ELR (cell line): ENCODE measurements around the gene HDHD3.

ENCODE experiments used
- DNase-seq: peaks from one replicate; pipeline ENCODE4 v3.0.0-alpha.2; 2015; ENCODE audit warnings: low read depth

The HDHD3 gene

DNA sequence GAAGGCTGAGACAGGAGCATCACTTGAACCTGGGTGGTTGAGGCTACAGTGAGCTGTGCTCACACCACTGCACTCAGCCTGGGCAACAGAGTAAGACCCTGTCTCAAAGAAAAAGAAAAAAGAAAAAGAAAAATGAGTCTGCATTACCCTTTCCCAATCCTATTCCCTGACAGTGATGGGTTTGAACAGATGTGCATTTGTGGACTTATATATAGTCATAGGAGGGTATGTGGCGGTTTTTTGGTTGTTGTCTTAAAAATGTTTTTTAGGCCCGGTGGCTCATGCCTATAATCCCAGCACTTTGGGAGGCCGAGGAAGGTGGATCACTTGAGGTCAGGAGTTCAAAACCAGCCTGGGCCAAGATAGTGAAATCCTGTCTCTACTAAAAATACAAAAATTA is 13.4 kb downstream of the HDHD3 start:
- no peak for DNase-seq

DNA sequence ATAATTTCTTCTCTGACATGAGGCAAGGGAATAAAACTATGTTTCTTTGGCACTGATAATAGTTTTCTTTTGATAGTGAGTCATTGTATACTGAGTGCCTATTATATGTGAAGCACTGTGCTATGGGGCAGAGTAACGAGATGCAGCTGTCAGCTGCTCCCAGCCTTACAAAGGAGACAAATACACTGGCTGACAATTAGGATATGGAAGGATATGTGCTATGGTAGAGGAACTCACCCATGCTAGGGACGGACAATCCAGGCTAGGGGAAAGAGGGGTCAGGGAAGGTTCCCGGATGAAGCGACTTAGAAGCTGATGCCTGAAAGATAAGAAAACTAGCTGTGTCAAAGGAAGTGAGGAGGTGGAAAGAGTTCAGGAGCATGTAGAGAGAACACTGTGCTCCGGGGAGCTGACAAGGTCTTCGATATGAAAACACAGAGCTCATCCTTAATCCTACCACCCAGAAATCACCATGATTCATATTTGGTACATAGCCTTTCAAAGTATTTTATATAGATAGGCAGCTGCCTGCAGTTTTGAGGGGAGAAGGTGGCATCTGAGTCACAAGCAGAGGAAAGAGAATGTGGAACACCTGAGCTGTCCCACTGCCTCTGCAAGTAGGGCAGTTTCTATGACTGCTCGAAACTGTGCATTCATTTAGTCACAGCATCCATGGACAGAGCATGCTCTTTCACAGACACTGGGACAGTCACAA is 15.3 kb downstream of the HDHD3 start:
- no peak for DNase-seq

DNA sequence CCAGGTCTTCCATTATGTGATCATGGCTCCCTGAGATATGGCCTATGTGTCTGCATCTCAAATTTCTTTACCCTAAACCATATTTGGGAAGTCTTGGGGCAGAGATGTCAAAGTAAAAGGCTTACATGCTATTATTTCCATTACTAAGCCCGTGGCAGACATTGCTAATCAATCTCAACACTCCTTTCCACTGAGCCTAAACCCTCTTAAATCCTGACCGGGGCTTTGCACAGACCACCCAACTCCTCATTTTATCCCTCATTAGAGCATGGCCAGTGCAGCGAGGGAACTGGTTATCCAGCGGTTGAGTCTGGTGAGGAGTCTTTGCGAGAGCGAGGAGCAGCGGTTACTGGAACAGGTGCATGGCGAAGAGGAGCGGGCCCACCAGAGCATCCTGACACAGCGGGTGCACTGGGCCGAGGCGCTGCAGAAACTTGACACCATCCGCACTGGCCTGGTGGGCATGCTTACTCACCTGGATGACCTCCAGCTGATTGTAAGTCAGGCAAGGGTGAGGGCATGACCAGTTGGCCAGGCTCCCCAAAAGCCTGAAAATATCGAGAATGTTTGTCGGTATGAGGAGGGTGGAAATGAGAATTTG is 16.4 kb downstream of the HDHD3 start:
- no peak for DNase-seq

DNA sequence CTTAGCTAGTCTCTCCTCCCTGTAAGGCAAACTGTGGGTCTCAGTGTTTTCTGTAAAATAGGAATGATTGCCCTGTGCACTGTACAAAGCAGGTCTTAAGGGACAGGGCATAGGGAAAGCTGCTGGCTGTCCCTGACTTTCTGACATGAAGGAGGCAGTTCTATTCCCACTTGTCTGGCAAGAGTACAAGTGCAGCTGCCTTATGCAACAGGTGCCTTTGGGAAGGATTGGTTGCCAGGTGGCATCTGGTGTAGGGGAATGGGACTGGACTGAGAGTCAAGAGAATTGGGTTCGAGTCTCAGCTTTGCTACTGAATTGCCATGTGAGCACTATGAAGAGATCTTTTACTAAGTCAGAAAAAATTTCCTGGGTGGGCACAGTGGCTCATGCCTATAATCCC is 17.4 kb downstream of the HDHD3 start:
- DNase-seq: no peak

DNA sequence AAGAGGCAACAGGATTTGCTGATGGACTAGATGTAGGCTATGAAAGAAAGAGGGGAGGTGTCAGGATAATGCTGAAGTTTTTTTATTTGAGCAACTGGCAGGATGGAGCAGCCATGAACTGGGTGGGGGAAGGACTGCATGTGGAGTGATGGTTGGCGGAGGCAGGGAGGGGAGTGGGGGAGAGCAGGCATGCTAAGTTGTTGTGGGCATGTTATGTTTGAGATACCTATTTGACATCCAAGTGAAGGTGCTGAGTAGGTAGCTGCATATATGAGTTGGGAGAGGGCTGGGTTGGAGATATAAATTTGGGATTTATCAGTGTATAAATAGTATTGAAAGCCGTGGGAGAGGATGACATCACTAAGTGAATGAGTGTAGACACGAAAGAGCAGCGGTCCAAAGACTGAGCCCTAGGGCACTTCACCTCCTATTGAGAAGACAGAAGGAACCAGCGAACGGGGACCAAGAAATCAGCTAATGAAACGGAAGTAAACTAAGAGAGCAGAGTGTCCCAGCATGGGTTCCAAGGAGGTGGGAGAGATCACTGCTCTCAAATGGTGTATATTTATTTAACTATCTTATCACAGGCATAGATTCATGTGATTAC is 20.0 kb downstream of the HDHD3 start:
- DNase-seq: no peak

DNA sequence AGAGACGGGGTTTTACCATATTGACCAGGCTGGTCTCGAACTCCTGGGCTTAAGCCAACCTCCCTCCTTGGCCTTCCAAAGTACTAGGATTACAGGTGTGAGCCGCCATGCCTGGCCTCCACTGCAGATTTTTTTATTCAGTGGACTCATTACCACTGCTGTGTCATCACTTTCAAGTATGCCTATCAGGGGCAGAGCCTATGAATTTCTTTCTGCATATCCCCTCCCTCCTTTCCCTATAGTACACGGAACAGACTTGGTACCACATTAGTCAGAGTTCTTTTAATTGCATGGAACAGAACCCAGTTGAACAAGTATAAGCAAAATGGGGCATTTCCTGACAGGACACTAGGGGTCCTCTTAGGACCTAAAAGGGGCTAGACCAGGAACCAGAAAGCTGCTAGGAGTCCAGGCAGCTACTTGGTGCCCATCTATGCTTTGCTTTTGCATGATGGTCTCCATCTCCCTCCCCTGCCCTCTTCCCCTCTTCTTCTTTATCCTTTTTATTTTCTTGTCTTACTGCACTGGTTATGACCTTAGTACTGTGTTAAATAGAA is 21.7 kb downstream of the HDHD3 start:
- peak; percentile 54 for DNase-seq

DNA sequence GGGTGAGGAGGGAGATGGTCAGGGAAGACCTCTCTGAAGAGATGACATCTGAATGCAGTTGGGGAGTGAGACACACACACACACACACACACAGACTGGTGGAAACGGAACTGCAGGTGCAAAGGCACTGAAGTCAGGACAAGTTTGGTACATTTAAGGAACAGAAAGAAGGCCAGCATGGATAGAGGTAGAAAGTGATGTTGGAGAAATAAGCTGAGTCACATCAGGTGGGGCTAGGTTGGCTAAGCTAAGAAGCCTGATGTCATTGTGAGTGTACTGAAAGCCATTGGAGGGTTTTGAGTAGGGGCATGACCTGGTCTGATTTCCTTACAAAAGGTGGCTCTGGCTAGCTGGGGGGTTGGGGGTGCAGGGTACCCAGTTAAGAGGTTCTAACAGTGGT is 24.4 kb downstream of the HDHD3 start:
- no peak for DNase-seq

DNA sequence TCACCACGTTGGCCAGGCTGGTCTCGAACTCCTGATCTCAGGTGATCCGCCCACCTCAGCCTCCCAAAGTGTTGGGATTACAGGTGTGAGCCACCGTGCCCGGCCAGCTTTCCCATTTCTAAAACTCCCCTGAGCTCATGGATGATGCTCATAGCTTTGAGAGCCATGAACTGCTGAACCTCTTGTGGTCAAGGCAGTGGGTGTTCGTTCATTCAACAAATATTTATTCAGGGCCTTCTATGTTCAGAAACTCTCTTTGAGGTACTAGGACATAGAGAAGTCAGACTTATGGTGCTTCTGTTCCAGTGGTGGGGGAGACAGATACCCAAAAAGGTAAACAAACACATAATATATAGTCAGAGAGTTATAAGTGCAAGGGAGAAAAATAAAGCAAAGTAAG is 24.8 kb downstream of the HDHD3 start:
- DNase-seq: no peak

DNA sequence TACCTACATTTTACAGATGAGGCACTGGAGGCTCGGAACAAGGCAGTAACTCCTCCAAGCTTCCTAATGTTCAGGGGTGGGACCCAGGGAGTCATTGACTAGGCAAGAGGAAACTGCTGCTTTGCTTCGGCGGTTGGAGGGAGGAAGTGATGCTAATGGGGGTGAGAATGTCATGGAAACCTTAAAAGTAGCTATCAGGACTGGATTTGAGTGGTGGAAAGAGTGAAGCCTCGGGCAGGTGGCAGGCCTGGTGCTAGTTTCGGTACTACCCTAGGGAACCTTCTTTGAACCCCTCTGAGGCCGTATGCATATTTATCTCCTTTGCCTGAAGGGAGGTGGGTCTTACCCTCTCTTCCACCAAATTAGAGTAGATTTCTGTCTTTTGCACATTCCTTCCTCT is 25.8 kb downstream of the HDHD3 start:
- DNase-seq: no peak

DNA sequence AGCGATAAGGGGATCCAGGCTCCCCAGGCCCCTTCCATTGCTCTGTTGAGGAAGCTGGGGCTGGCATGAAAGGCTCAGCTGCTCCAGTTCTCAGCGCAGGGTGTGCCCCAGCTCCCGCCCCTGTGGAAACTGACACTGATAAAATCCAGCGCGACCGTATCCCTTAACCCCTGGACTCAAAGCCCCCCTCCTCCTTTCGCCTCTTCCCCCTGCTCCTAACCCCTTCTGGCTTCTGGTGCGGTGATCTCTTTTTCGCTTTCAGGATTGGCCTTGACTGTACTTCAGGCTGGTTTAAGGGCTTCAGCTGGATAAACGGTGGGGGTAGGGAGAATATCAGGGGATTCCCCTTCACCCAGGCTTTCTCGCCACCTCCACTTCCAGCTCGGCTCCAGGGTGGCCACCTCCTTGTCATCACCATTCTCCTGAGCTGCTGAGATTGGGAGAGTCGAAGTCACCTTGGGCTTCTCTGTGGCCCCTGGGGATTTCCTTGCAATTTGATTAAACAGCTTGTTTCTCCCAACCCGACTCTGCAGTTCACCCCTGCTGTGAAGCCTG is 26.6 kb downstream of the HDHD3 start:
- DNase-seq: no peak

DNA sequence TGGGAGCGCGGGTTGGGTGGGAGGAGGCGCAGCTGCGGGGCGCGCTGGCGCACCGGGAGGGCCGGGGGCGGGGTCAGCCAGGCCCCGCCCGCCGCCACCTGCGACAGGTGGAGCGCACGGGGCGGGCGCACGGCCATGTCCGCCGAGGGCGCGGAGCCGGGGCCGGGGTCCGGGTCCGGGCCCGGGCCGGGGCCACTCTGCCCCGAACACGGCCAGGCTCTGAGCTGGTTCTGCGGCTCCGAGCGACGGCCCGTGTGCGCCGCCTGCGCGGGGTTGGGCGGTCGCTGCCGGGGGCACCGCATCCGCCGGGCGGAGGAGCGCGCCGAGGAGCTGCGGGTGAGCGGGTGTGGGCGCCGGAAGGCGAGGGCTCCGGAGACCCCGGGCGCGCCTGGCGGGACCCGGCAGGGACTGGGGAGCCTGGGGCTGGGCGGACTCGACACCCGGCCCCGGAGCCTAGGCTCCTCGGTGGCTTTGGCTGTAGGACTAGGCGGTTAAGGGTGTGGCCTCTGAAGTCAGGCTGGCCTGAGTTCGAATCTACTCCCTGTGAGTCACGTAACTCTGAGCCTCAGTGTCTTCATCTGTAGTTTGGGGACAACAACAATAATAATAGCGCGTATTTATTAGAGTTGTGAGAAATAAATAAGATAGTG is 27.2 kb downstream of the HDHD3 start, which contains the start of gene BSPRY:
BSPRY (plus strand) TSS at position 97 of the 650 bp plus-strand sequence; CDS start at position 136, 39 bp downstream.
- no peak for DNase-seq

DNA sequence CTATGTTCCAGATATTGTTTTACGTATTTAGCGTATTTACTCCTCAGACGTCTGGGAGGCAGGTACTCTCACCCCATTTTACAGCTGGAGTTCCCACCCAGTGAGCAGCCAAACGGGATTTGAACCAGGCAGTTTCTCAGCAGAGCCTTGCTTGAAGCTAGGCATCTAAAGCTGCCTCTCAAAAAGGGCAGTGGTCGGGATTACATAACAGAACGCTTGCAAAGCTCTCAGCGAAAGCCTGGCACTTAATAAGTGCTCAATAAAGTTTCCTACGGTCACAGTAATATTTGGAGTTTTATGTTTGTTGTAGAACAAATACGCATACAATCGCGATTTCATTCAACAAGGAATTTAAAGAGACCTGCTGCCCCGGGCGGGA is 27.7 kb downstream of the HDHD3 start:
- no peak for DNase-seq

DNA sequence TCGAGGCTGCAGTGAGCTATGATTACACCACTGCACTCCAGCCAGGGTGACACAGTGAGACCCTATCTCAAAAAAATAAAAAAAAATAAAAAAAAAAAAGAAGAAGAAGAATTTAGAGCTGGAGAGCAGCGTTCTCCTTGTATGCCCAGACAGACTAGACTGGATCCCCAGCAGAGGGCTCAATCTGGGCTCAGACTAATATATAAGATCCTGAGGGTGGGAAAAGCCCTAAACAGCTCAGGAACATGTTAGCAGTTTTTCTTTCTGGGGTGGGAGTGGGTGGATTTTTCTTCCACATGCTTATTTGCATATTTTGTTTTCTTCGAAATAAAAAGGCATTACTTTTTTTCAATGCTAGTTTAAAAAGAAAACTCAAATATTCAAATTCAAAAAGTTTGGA is 28.3 kb downstream of the HDHD3 start:
- DNase-seq: no peak

DNA sequence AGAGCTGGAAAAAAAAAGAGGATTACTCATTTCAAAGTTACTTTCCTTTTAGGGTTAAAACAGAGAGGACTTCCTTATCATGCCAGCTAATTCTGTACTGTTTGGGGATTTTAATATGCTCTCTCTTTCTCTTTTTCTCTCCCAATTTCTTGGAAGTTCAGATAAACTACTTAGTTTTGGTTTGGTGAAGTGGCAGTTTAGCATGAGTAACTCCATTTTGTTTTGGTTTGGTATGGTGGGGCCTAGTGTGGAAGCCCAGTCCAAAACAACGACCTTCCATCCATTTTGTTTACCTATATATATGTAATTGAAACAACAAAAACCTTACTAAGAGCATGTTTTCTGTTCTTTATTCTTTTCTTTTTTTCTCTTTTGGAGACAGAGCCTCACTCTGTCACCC is 31.1 kb downstream of the HDHD3 start:
- no peak for DNase-seq

DNA sequence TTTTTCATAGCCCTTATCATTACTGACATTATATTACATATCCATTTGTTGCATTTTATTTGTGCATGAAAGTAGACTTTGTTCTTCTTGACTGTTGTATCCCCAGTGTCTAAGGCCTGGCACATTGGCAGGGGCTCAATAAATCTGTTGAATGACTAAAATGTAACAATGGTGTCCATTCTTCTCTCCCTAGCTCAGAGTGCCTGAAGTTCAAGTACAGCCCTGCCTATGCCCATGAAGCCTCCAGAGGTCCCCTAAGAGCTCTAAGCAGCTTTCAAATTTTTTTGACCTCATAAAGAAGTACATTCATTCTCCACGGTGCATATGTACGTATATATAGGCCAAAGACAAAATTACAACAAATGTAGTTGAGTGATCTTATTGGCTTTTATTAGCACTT is 31.6 kb downstream of the HDHD3 start:
- no peak for DNase-seq

DNA sequence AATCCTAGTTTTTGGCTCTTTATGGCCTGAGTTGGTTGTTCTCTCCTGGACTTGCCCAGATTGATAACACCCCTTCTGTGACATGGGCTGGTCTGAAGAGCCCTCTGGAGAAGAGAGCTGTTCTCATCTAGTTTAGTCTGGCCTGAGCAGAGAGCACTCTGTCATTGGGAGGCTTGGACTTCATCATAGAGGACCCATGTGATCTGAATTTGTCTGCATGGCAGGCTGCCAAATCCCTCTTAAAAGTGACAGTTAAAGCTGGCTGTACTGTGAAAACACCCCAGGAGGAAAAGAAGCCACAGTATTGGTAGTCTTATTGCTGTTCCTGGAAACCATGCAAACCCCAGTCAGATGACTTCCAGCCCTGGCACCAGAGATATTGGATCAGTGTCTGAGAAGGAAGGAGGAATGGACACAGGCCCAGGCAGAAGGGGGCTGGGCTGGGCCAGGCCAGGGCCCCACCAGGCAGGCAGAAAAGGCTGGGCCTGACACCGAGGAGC is 33.0 kb downstream of the HDHD3 start:
- no peak for DNase-seq

DNA sequence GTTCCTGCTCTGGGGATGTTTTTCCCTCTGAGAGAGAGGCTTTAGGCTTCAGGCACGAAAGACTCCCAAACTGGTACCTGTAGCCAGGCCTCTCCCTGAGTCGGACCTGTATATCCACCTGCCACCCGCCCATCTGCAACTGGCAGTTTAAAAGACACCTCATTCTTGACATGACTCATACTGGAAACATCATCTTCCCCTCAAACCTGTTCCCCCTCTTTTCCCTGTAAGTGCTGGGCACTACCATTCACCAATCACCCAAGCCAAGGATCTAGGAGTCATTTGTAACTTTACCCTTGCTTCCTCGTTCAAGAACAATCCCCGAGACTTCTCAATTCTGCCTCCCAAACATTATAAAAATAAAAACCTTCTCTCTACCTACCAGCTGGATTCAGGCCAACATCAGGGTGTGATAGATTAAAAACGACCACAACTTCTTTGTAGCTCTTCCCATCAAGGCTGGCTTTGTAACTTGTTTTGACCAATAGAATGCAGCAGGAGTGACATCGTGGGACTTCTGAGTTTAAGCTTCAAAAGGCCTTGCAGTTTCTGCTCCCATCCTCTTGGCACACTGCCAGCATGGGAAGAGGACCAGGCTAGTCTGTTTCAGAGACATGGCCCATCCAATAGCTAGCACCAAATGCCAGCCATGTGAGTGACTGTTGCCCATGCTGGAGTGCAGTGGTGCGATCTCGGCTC is 34.9 kb downstream of the HDHD3 start:
- no peak for DNase-seq

DNA sequence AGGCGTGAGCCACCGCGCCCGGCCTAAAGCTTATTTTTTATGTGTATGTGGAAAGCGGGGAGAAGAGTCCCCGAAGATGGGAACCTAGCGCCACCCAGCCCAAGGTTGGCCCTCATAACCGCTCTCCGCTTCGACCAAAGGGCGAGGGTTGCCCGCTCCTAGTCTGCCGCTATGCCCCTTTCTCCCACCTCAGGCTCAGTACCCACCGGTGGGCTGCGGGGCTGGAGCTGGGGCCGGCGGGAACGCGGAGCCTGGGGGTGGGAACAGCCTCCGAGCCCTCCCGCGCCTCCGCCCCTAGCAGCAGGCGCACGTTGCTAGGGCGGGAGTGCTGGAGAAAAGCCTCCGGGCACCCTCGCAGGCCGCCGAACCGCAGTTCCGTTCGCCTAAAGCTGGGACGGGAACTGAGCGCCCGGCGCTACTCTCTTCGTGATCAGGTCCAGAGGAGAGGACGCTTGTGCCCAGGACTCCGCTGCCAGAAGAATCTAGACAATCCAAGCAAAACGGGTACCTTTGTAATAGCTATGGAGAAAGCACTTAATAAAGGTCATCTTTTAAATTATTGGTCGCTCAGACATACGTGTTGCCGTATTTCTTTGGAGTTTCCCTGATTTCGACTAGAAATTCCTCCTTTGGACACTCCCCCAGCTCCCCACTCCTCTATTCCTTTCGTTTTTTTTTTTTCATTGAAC is 36.6 kb downstream of the HDHD3 start, which contains the start of gene WDR31:
WDR31 (minus strand) TSS at position 265 of the 689 bp plus-strand sequence. CDS start 8,253 bp downstream, outside the sequence.
- peak; percentile 89 for DNase-seq

DNA sequence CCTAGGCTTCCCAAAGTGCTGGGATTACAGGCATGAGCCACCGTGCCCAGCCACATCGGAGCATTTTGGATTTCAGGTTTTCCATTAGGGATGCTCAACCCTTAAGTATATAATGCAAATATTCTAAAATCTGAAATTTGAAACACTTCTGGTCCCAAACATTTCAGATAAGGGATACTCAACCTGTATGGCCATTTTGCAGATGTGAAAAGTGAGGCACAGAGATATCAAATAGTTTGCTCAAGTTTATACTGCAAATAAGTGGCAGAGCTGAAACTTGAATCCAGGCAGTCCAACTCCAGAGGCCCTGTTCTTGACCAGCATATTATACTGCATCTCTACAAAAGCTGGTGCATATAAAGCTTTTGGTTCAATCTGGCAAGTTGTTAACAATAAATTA is 39.1 kb downstream of the HDHD3 start:
- DNase-seq: no peak

DNA sequence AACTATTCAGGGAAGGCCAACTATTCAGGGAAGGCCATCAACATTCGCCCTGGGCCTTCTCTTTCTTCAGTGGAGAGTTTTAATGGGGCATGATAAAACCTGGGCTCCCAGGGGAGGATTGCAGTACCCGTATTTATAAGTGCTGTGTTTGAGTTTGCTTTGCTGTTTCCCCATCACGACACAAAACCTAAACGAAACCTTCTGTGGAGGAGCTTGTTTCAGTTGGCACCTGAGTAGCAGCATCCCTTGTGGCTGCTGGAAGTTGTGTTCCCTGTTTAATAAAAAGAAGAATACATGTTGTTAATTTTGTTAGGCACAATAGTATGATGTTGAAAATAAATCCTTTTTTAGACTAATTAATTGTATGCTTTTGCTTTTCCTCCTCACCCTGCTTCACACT is 45.0 kb downstream of the HDHD3 start:
- no peak for DNase-seq
